Measurements from ENCODE around the gene MSH5.
"Not testable (repeated sequence)": the region's sequence is repeated elsewhere in the genome, so short reads cannot be mapped to it uniquely, and the experiment has no call there.

DNA sequence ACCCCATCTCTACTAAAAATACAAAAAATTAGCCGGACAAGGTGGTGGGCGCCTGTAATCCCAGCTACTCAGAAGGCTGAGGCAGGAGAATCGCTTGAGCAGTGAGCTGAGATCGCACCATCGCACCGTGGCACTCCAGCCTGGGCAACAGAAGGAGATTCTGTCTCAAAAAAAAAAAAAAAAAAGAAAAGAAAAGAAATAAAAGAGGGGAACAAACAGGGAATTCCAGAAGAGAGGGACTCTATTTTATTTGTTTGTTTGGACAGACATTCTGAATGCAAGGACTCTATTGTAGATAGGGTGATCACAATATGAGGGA is 54.1 kb downstream of the MSH5 start:
- TF ChIP-seq POLR2A (IDR thresholded peaks at IDR 0.05; ENCODE audit: low read depth, low read length); POLR2AphosphoS5 (IDR thresholded peaks at IDR 0.05; ENCODE audit: low read depth, low read length); TAF1 (IDR thresholded peaks at IDR 0.05; ENCODE audit: borderline replicate concordance, low read depth, low read length): not testable (repeated sequence)
